Activated naive CD4-positive, alpha-beta T cell treated with anti-CD3 and anti-CD28 coated beads, Interleukin-2, amount 50 U/mL, for 24 hours (primary cell): Measurements from ENCODE around the gene CDK5R1.

Source experiments
- H3K27ac Mint-ChIP-seq: one replicate; pipeline ENCODE4 v1.8.0; 2021; ENCODE audit warnings: mild to moderate bottlenecking, mixed read lengths
- H3K27me3 Mint-ChIP-seq: one replicate; pipeline ENCODE4 v1.8.0; 2021; ENCODE audit warnings: mixed read lengths
- H3K36me3 Mint-ChIP-seq: one replicate; pipeline ENCODE4 v1.8.0; 2021; ENCODE audit warnings: mixed read lengths
- H3K4me1 Mint-ChIP-seq: one replicate; pipeline ENCODE4 v1.8.0; 2021; ENCODE audit warnings: mixed read lengths
- H3K4me3 Mint-ChIP-seq: one replicate; pipeline ENCODE4 v1.8.0; 2021; ENCODE audit warnings: mild to moderate bottlenecking, mixed read lengths
- H3K9me3 Mint-ChIP-seq: one replicate; pipeline ENCODE4 v1.8.0; 2021; ENCODE audit warnings: mixed read lengths

Gene CDK5R1

GRCh38 chr17:32461498-32461852 is 25.3 kb upstream of the CDK5R1 start:
- Mint-ChIP-seq H3K4me3 (no peak overlapping the region), H3K9me3 (no peaks in the 10 kb centered on the region), H3K4me1 (peaks cover 43% of the 10 kb centered on the region), H3K27ac (no peak overlapping the region), H3K36me3 (peaks cover 19% of the 10 kb centered on the region), H3K27me3 (no peaks in the 10 kb centered on the region)

- H3K9me3 Mint-ChIP-seq = no peaks in the 10 kb centered on the region
- peaks cover 19% of the 10 kb centered on the region for H3K36me3 Mint-ChIP-seq
- H3K4me3 Mint-ChIP-seq = peak overlapping the region; percentile 6
- no peaks in the 10 kb centered on the region for H3K27me3 Mint-ChIP-seq
- H3K27ac Mint-ChIP-seq = peak overlapping the region; percentile 27
- peaks cover 40% of the 10 kb centered on the region for H3K4me1 Mint-ChIP-seq
Measured at GRCh38 chr17:32461853-32462617, 24.8 kb upstream of the CDK5R1 start.

GRCh38 chr17:32463304-32463703 is 23.5 kb upstream of the CDK5R1 start:
- Mint-ChIP-seq H3K27ac (no peak overlapping the region), H3K27me3 (no peaks in the 10 kb centered on the region), H3K4me3 (no peak overlapping the region), H3K36me3 (peaks cover 22% of the 10 kb centered on the region), H3K4me1 (peaks cover 29% of the 10 kb centered on the region), H3K9me3 (no peaks in the 10 kb centered on the region)

GRCh38 chr17:32464374-32464773 is 22.4 kb upstream of the CDK5R1 start:
- Mint-ChIP-seq H3K36me3 (peaks cover 20% of the 10 kb centered on the region), H3K4me3 (no peak overlapping the region), H3K4me1 (peaks cover 26% of the 10 kb centered on the region), H3K9me3 (no peaks in the 10 kb centered on the region), H3K27ac (no peak overlapping the region), H3K27me3 (no peaks in the 10 kb centered on the region)

- Mint-ChIP-seq H3K4me3 (no peak overlapping the region), H3K9me3 (no peaks in the 10 kb centered on the region), H3K36me3 (peaks cover 19% of the 10 kb centered on the region), H3K27me3 (no peaks in the 10 kb centered on the region), H3K4me1 (peaks cover 7% of the 10 kb centered on the region), H3K27ac (no peak overlapping the region)
Measured at GRCh38 chr17:32467949-32468348, 18.8 kb upstream of the CDK5R1 start.

GRCh38 chr17:32470405-32471167 is 16.2 kb upstream of the CDK5R1 start:
- H3K27ac Mint-ChIP-seq = peak overlapping the region; percentile 17
- H3K4me3 Mint-ChIP-seq = no peak overlapping the region
- peaks cover 27% of the 10 kb centered on the region for H3K4me1 Mint-ChIP-seq
- H3K36me3 Mint-ChIP-seq = peaks cover 25% of the 10 kb centered on the region
- no peaks in the 10 kb centered on the region for H3K9me3 Mint-ChIP-seq
- H3K27me3 Mint-ChIP-seq = no peaks in the 10 kb centered on the region

- Mint-ChIP-seq H3K4me3 (no peak overlapping the region), H3K4me1 (peaks cover 23% of the 10 kb centered on the region), H3K36me3 (peaks cover 23% of the 10 kb centered on the region), H3K9me3 (no peaks in the 10 kb centered on the region), H3K27me3 (no peaks in the 10 kb centered on the region), H3K27ac (no peak overlapping the region)
Measured at GRCh38 chr17:32471652-32472051, 15.1 kb upstream of the CDK5R1 start.

- peaks cover 20% of the 10 kb centered on the region for H3K4me1 Mint-ChIP-seq
- H3K4me3 Mint-ChIP-seq = no peak overlapping the region
- peak overlapping the region; percentile 41 for H3K27ac Mint-ChIP-seq
- no peaks in the 10 kb centered on the region for H3K9me3 Mint-ChIP-seq
- H3K36me3 Mint-ChIP-seq = peaks cover 15% of the 10 kb centered on the region
- no peaks in the 10 kb centered on the region for H3K27me3 Mint-ChIP-seq
Measured at GRCh38 chr17:32475258-32475657, 11.5 kb upstream of the CDK5R1 start.

- H3K27ac Mint-ChIP-seq = no peak overlapping the region
- peaks cover 17% of the 10 kb centered on the region for H3K36me3 Mint-ChIP-seq
- no peak overlapping the region for H3K4me3 Mint-ChIP-seq
- H3K9me3 Mint-ChIP-seq = no peaks in the 10 kb centered on the region
- H3K4me1 Mint-ChIP-seq = peaks cover 20% of the 10 kb centered on the region
- no peaks in the 10 kb centered on the region for H3K27me3 Mint-ChIP-seq
Measured at GRCh38 chr17:32477220-32477619, 9.6 kb upstream of the CDK5R1 start.

- peak overlapping the region; percentile 10 for H3K27ac Mint-ChIP-seq
- peaks cover 14% of the 10 kb centered on the region for H3K36me3 Mint-ChIP-seq
- no peaks in the 10 kb centered on the region for H3K9me3 Mint-ChIP-seq
- H3K27me3 Mint-ChIP-seq = no peaks in the 10 kb centered on the region
- H3K4me1 Mint-ChIP-seq = peaks cover 23% of the 10 kb centered on the region
- no peak overlapping the region for H3K4me3 Mint-ChIP-seq
Measured at GRCh38 chr17:32479074-32479617, 7.6 kb upstream of the CDK5R1 start.

GRCh38 chr17:32481193-32481592 is 5.6 kb upstream of the CDK5R1 start:
- Mint-ChIP-seq H3K9me3 (no peaks in the 10 kb centered on the region), H3K4me1 (peaks cover 16% of the 10 kb centered on the region), H3K36me3 (peaks cover 9% of the 10 kb centered on the region), H3K27me3 (no peaks in the 10 kb centered on the region), H3K4me3 (no peak overlapping the region), H3K27ac (peak overlapping the region; percentile 57)

- no peak overlapping the region for H3K4me3 Mint-ChIP-seq
- H3K36me3 Mint-ChIP-seq = peaks cover 7% of the 10 kb centered on the region
- H3K27me3 Mint-ChIP-seq = no peaks in the 10 kb centered on the region
- no peaks in the 10 kb centered on the region for H3K9me3 Mint-ChIP-seq
- peaks cover 19% of the 10 kb centered on the region for H3K4me1 Mint-ChIP-seq
- H3K27ac Mint-ChIP-seq = no peak overlapping the region
Measured at GRCh38 chr17:32482568-32483320, 4.0 kb upstream of the CDK5R1 start.

GRCh38 chr17:32483451-32484019 is 3.3 kb upstream of the CDK5R1 start:
- peak overlapping the region; percentile 78 for H3K27ac Mint-ChIP-seq

GRCh38 chr17:32484041-32484461 is 2.7 kb upstream of the CDK5R1 start:
- peak overlapping the region; percentile 88 for H3K27ac Mint-ChIP-seq
- H3K9me3 Mint-ChIP-seq = no peaks in the 10 kb centered on the region
- no peaks in the 10 kb centered on the region for H3K27me3 Mint-ChIP-seq
- H3K36me3 Mint-ChIP-seq = peaks cover 13% of the 10 kb centered on the region
- H3K4me3 Mint-ChIP-seq = no peak overlapping the region
- H3K4me1 Mint-ChIP-seq = peaks cover 32% of the 10 kb centered on the region

More at GRCh38 chr17:32483451-32484019, 3.3 kb upstream of the CDK5R1 start:
- H3K4me1 Mint-ChIP-seq = peaks cover 27% of the 10 kb centered on the region
- no peaks in the 10 kb centered on the region for H3K9me3 Mint-ChIP-seq
- no peak overlapping the region for H3K4me3 Mint-ChIP-seq
- no peaks in the 10 kb centered on the region for H3K27me3 Mint-ChIP-seq
- peaks cover 11% of the 10 kb centered on the region for H3K36me3 Mint-ChIP-seq

GRCh38 chr17:32484628-32485027 is 2.2 kb upstream of the CDK5R1 start:
- Mint-ChIP-seq H3K36me3 (peaks cover 16% of the 10 kb centered on the region), H3K4me3 (peak overlapping the region; percentile 36), H3K4me1 (peaks cover 38% of the 10 kb centered on the region), H3K27me3 (no peaks in the 10 kb centered on the region), H3K27ac (no peak overlapping the region), H3K9me3 (no peaks in the 10 kb centered on the region)
